ENCODE results near the gene PRR23A.

- TF ChIP-seq CTCF (IDR thresholded peaks at IDR 0.05) (no peak), POLR2A (IDR thresholded peaks at IDR 0.05) (no peak), POLR2AphosphoS5 (IDR thresholded peaks at IDR 0.05) (no peak), EP300 (IDR thresholded peaks at IDR 0.05) (no peak)
Measured at GRCh38 chr3:138964923-138965322, 41.1 kb downstream of the PRR23A start.
